Uterine smooth muscle cell (primary cell): Measurements from ENCODE around the gene EGLN2. TPM values are rescaled to one million over a fixed set of nuclear protein-coding genes. Genes with fewer than 3 reads are reported as not detected.

Experiments used
- total RNA-seq: library from RNA; depleted of rRNA; stranded (reverse); fragments of >200 nt; gene quantifications from 2 replicates; pipeline ENCODE4 v1.2.3, GENCODE V29; 2014

EGLN2 gene
- total RNA-seq = 116 and 117 TPM in 2 replicates

DNA sequence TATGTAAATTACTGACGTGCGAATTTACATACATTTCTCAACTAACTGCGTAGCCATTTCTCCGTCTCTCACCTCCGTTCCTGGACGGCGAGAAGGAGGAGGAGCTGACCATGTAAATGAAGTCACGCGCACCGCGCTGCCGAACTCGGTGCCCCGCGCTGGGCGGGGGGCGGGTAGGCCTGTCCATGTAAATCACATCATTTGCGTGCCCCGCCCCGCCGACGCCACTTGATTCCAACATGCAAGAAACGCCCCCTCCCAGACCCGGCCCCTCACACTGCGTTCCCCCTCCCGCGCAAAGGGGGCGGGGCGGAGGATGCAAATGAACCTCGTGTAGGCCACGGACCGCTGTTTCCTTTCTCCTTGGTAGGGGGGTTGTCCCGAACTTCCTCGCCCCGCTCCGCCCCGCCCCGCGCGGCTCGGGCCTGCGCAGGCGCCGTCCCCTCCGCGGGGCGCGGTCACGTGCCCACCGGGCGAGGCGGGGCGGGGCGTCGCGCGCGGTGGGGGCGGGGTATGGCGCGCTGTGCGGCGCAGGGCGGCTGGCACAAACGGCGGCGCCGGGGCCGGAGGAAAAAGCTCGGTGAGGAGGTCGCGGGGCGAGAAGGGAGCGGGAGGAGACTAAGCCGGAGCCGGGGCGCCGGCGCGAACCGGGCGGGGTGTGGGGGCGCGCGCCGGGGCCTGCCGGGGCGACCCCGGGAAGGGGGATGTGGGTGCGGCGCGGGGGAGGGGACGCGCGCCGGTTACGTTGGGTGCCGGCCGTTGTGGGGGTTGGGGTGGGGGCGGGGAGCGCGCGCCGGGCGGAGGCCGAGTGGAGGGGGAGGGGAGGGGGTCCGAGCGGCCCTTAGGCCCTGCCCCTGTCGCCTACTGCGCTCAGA is at the start of gene EGLN2:
EGLN2 (plus strand) TSS at position 509 of the 875 bp plus-strand sequence. CDS start 1,382 bp downstream, outside the sequence.

DNA sequence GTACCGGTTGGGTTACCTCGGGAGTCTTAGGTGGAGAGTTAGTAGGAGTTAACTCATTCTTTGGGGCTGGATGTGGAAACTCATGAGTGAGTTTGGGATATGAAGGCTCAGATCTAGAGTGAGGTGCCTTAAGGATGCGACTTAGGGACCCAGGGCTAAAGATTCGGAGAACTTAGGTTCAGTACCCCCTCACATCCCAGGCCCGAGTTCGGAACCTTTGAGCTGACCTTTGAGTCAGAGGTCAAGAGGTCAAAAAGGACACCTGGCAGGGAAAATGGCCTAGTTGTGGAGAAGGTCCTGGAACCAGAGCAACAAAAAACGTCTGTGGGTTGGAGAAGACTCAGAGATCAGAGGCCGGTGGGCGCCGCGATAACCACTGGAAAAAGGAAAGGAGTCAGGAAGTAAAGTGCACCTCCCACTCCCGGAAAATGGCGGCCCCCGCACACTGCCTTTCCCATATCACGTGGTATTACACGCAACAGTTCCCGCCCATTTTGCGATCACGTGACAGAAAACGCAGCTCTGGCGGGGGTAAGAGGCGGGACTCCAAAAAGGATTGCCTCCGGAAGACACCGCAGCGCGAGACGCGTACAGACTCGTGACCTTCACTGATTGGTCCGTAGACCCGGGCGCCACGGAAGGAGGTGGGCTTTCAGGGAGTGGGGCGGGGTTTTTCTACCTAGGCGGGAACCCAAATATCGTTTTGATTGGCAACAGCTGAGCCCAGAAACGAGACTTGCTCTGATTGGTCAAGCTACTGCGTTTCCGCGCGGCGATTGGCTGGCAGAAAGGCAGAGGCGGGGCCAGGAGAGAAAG is 48.7 kb upstream of the EGLN2 start, which contains the start of gene ACTMAP:
ACTMAP (minus strand) TSS at position 420 of the 816 bp plus-strand sequence. CDS start 674 bp downstream, outside the sequence.

DNA sequence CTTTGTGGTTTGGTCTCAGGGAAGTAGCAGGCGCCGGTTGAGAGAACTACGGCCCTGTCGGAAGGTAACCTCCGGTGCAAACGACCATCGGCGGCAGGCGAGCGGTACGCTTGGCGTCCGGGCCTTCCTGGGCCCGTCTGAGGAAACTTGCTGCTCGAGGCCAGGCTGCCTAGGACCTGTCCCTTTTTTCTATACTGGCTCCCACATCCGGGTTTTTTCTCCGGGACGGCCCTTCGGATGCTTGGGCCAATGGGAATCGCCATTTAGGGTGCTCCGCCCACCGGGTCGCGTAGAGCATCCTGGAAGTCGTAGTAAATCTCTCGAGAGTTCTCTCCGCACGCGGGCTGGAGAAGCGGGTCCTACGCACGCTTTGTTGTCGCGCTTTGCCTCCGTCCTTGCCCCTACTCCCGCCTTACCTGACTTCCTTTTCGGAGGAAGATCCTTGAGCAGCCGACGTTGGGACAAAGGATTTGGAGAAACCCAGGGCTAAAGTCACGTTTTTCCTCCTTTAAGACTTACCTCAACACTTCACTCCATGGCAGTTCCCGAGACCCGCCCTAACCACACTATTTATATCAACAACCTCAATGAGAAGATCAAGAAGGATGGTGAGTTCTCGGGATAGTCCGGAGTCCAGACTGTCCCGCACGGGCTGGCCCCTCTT is 48.0 kb upstream of the EGLN2 start, which contains the start of gene SNRPA:
SNRPA (plus strand) TSS at position 330 of the 664 bp plus-strand sequence; CDS start at position 536, 206 bp downstream.

DNA sequence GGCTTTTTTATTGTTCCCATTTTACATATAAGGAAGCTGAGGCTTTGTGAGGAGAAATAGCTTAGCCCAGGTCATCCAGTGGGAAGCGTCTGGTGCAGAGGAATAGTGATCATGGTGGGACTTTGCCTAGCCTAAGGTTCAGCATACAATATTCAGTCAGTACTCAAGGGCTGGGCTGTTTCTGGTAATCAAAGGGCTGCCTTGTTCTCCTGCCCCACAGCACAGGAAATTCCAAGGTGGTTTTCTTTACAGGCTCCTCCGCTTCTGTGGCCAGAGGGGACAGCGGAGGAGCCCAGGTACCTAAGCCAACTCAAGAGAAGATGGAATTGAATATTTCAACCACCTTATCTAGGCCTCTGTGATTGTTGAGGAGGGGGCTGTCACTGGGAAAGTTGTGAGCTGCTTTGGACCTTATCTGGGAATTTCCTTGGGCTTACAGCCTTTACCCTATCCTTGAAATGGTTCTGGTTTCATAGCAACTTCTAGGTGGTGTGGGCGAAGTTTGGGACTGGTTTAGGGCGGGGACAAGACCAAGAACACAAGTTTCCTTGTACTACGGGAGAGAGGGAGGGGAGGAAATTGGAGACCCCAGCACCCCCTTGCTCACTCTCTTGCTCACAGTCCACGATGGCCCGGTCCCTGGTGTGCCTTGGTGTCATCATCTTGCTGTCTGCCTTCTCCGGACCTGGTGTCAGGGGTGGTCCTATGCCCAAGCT is 23.9 kb upstream of the EGLN2 start, which contains the start of gene MIA:
MIA (plus strand) TSS at position 606 of the 716 bp plus-strand sequence; CDS start at position 628, 22 bp downstream.

DNA sequence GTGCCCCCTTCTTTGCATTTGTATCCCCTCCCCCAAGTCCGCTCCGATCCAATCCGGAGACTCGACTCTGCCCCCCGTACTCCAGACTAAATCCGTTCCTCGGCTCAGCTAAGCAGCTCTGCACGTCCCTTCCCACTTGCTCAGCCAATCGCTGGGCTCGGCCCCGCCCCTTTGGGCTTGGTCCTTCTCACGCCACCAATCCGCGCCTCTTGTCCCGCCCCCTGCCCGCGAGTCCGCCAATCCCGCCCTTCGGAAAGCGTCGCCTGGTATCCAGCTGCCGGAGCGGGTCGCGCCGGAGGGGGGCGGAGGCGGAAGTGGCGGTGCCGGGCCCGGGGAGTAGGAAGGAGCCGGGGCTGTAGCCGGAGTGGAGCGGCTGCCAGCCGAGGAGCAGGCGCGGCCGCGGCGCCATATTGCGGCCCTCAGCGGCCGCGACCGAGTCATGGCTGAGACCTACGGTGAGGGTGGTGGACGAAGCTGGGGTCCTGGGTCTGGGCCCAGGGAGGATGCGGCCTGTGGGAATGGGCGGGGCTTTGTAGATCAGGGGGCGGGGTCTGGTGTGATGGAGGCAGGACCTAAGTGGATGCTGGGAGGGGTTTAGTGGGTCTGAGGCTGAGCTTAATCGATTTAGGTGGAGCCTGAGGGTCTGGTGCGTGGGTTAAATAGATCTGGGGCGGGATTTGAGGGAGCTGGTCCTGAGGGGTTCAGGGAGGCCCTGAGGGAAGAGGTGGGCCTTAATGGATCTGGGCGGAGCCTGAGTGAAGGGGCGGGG is 20.9 kb upstream of the EGLN2 start, which contains the start of gene RAB4B:
RAB4B (plus strand) TSS at position 311 of the 769 bp plus-strand sequence; CDS start at position 440, 129 bp downstream.

DNA sequence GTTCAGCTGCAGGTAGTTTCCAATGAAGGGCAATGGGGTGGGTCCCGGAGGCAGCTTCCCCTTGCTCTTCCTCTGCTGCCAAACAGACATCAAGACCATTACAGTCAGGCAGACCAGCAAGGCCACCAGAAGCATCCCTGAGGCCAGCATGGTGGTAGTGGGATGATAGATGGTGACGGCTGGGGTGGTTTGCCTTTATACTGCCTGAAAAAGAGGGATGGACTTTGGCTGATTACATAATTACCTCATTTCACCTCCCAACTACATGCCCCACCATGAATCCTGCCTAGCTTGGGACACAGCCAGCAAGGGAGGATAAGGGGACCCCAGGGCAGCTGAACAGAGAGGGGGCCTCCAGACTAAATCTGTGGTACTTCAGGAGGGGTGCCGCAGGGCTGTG is 51.3 kb downstream of the EGLN2 start, which contains the start of gene CYP2A6:
CYP2A6 (minus strand) TSS at position 171 of the 400 bp plus-strand sequence; CDS start at position 150, 21 bp downstream.

Other genes with a start within 250 kb of the EGLN2 start
- gene SHKBP1, start 222.3 kb upstream of the EGLN2 start, total RNA-seq = 32.9 and 34.4 TPM in 2 replicates
- 25.6 and 38.9 TPM in 2 replicates for gene LTBP4, start 197.8 kb upstream of the EGLN2 start, total RNA-seq
- 29.7 and 42.2 TPM in 2 replicates for gene NUMBL, start 108.5 kb upstream of the EGLN2 start, total RNA-seq
- gene COQ8B, start 82.3 kb upstream of the EGLN2 start, total RNA-seq = 31.9 and 32.4 TPM in 2 replicates
- 16.5 and 20.7 TPM in 2 replicates for gene ITPKC, start 82.1 kb upstream of the EGLN2 start, total RNA-seq
- gene ACTMAP, start 48.7 kb upstream of the EGLN2 start, total RNA-seq = 0.77 and 1.1 TPM in 2 replicates
- gene SNRPA, start 48.0 kb upstream of the EGLN2 start, total RNA-seq = 36.0 and 39.5 TPM in 2 replicates
- 0.22 and 0.62 TPM in 2 replicates for gene MIA, start 23.7 kb upstream of the EGLN2 start, total RNA-seq
- gene RAB4B, start 20.9 kb upstream of the EGLN2 start, total RNA-seq = 9.7 and 13.2 TPM in 2 replicates
- not detected in 2 replicates for gene CYP2A6, start 51.3 kb downstream of the EGLN2 start, total RNA-seq
- gene CYP2A7, start 83.0 kb downstream of the EGLN2 start, total RNA-seq = not detected in 2 replicates
- gene CYP2B6, start 192.1 kb downstream of the EGLN2 start, total RNA-seq = not detected in 2 replicates